ENCODE measurements around the gene CELF2. TPM values are rescaled to one million over a fixed set of nuclear protein-coding genes. Genes with fewer than 3 reads are reported as not detected.

Gene CELF2
- total and polyA plus RNA-seq, 9 of the 15 experiments (the other 6 are each of a cell fraction or from before 2014, with no cell fraction given) = 4.0 to 20.3 (median 11.1) TPM

- TF ChIP-seq ID3 (CRISPR knock-in tag; IDR thresholded peaks at IDR 0.05) = no peak
- no peak for TF ChIP-seq ID3 (tag; IDR thresholded peaks at IDR 0.05)
- no peak for TF ChIP-seq FOXK2 (conservative IDR thresholded peaks at IDR 0.05 in 1 of 2, IDR thresholded peaks at IDR 0.05 in 1 of 2; ENCODE audit: low read depth in 2 of 2)
- no peak for TF ChIP-seq NR2C1 (IDR thresholded peaks at IDR 0.05)
- TF ChIP-seq NR2C1 (tag; IDR thresholded peaks at IDR 0.05) = no peak
- no peak for TF ChIP-seq HBP1 (CRISPR knock-in tag; IDR thresholded peaks at IDR 0.05)
- TF ChIP-seq ARID1B (IDR thresholded peaks at IDR 0.05) = no peak
These were observed 135.1 kb downstream of the CELF2 start (continued) for GRCh38 chr10:11152801-11153200.

GRCh38 chr10:11153245-11153644, 135.6 kb downstream of the CELF2 start:
- Histone ChIP-seq H3K9me1 (ENCODE audit: control insufficient read depth, insufficient read depth, low read length) (no peaks in the 10 kb centered on the region), H3K27me3 (ENCODE audit: control insufficient read depth in 2 of 2, insufficient read depth in 2 of 2, low read length in 2 of 2) (no peaks in the 10 kb centered on the region), H3K79me2 (ENCODE audit: control insufficient read depth, insufficient read depth, low read length) (no peaks in the 10 kb centered on the region), H3K36me3 (ENCODE audit: control insufficient read depth, insufficient read depth, low read length) (no peaks in the 10 kb centered on the region), H4K20me1 (replicated peaks; ENCODE audit: control insufficient read depth, insufficient read depth, low read length) (no peaks in the 10 kb centered on the region), H2AFZ (ENCODE audit: low read depth, low read length) (no peak overlapping the region), H3K4me2 (ENCODE audit: insufficient read depth, low read length) (no peak overlapping the region), H3K4me3 (no peak overlapping the region), H3K4me1 (replicated peaks in 1 of 2; ENCODE audit: control insufficient read depth in 2 of 2, insufficient read depth in 2 of 2, low read length in 2 of 2) (peaks cover 0 to 11% of the 10 kb centered on the region in 2 experiments; a peak in 3 of 5 replicates), H3K27ac (ENCODE audit: extremely low read depth, low read depth, low read length) (no peak overlapping the region), H3K9ac (ENCODE audit: insufficient read depth in 1 of 2, low read depth in 2 of 2, low read length in 2 of 2) (no peak overlapping the region), H3K9me3 (replicated peaks; ENCODE audit: control insufficient read depth, insufficient read depth, low read depth, low read length) (no peaks in the 10 kb centered on the region)
- intact Hi-C loops (cut with micrococcal nuclease) (no loop called here), in situ Hi-C loops (cut with MboI) (no loop called here)
- FAIRE-seq = no peak
- no TSS peak for BruUV-seq (replicated peaks)
- ATAC-seq = no peak
- no peak for DNase-seq (ENCODE audit: extremely low read depth in 1 of 4, low spot score in 3 of 4)
- ChIA-PET POLR2A (interaction anchor here (1.4 kb wide), 1 partner anchor 13 kb away, joined by 3 read pairs; no protein-coding TSS in a partner anchor), CTCF (ENCODE audit: low intra/inter-chr PET ratio) (no interaction called here)
- 36% methylated on average over 6 of the region's 6 CpGs for whole genome bisulfite sequencing (ENCODE audit: insufficient coverage, low coverage, missing lambda C conversion rate)
- peak; percentile 17; the same call in 1 of the 2 replicates for TF ChIP-seq PKNOX1 (IDR thresholded peaks at IDR 0.05)
- no peak for TF ChIP-seq NR4A1 (CRISPR knock-in tag; IDR thresholded peaks at IDR 0.05)
- no peak for TF ChIP-seq NR4A1 (tag; IDR thresholded peaks at IDR 0.05)
- no peak for TF ChIP-seq SREBF1 (IDR thresholded peaks at IDR 0.05; ENCODE audit: borderline replicate concordance, low read depth, low read length)
- TF ChIP-seq ZBTB5 (IDR thresholded peaks at IDR 0.05) = no peak
- no peak for TF ChIP-seq ZBTB11 (CRISPR knock-in tag; IDR thresholded peaks at IDR 0.05)

Measured in K562 (cell line).